Measurements from ENCODE around the gene ZDHHC19. TPM values are rescaled to one million over a fixed set of nuclear protein-coding genes. Genes with fewer than 3 reads are reported as not detected.

Gene ZDHHC19
- polyA plus RNA-seq, 1 donor (not counting 4 experiments of a cell fraction or from before 2014, with no cell fraction given): not detected

DNA sequence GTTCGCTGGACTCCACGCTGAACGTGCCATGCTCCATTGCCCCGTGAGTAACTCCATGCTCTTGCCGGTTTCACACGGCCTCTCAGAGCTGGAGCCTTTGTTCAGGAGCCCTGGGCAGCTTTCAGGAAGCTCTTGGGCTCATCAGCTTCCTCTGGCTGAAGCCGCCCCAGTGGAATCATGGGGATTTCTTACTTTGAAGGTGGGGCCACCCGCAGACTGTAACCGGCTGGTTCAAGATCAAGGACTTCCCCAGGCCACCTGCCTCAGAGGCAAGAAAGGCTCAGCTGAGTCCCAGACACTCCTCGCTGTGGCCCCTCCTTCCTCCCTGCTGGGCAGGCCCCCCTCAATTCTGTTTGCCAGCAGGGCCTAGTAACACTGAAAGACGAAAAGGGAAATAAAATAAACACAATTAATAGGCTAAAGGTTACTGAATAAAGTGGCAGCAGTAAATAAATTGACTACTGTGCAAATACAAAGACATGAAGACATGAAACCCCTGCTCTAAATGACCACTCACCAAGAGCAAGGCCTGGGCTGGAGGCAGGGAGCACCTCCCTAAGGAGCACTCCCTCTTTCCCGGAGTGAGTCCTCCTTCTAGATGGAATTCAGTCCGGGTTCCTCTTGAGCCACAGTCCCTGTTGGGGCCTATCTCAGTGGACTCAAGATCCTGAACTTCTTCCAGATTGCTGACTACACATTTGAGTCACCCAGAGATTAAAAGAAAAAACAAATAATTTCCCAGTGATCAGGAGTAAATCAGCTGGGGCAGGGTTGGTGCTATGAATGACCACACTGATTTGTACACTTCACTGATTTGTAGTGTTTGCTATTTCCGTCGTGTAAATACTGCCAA is 51.0 kb downstream of the ZDHHC19 start:
- no peak for FAIRE-seq
- H3K4me2 ChIP-seq (ENCODE audit: control insufficient read depth, extremely low read depth, insufficient read depth, low read depth, low read length): no peak overlapping the region
- dilution Hi-C loops (cut with MboI; ENCODE audit: extremely low pct_ligation_motif_present, low sequenced_read_pairs): no loop called here
- H3K4me3 ChIP-seq (ENCODE audit: control insufficient read depth in 2 of 3, extremely low read depth in 1 of 3, insufficient read depth in 2 of 3, low read depth in 1 of 3, low read length in 3 of 3): no peak overlapping the region
- no peaks in the 10 kb centered on the region for H3K79me2 ChIP-seq (ENCODE audit: control insufficient read depth, insufficient read depth, low read length)
- H4K20me1 ChIP-seq (ENCODE audit: control insufficient read depth, extremely low read depth, insufficient read depth, low read length): no peaks in the 10 kb centered on the region
- H3K27ac ChIP-seq (ENCODE audit: control insufficient read depth, insufficient read depth, low read length): no peak overlapping the region
- no peak overlapping the region for H3K9ac ChIP-seq (ENCODE audit: control insufficient read depth, extremely low read depth, insufficient read depth, low read length)
- no peaks in the 10 kb centered on the region for H3K27me3 ChIP-seq (ENCODE audit: control insufficient read depth, extremely low read depth, insufficient read depth, low read length)
- no peak for DNase-seq (ENCODE audit: low read depth, low spot score)
- no peaks in the 10 kb centered on the region for H3K4me1 ChIP-seq (ENCODE audit: control insufficient read depth, extremely low read depth, insufficient read depth, low read length)
- H3K9me1 ChIP-seq (ENCODE audit: control insufficient read depth, extremely low read depth, insufficient read depth, low read length): no peaks in the 10 kb centered on the region
- no peaks in the 10 kb centered on the region for H3K9me3 ChIP-seq (ENCODE audit: control insufficient read depth, low read depth, low read length)
- TF ChIP-seq EZH2 (IDR thresholded peaks at IDR 0.05; ENCODE audit: low read length): no peak
- TF ChIP-seq, protein P1, sequence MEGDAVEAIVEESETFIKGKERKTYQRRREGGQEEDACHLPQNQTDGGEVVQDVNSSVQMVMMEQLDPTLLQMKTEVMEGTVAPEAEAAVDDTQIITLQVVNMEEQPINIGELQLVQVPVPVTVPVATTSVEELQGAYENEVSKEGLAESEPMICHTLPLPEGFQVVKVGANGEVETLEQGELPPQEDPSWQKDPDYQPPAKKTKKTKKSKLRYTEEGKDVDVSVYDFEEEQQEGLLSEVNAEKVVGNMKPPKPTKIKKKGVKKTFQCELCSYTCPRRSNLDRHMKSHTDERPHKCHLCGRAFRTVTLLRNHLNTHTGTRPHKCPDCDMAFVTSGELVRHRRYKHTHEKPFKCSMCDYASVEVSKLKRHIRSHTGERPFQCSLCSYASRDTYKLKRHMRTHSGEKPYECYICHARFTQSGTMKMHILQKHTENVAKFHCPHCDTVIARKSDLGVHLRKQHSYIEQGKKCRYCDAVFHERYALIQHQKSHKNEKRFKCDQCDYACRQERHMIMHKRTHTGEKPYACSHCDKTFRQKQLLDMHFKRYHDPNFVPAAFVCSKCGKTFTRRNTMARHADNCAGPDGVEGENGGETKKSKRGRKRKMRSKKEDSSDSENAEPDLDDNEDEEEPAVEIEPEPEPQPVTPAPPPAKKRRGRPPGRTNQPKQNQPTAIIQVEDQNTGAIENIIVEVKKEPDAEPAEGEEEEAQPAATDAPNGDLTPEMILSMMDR (optimal IDR thresholded peaks at IDR 0.05 in 1 of 3, IDR thresholded peaks at IDR 0.05 in 1 of 3, conservative IDR thresholded peaks at IDR 0.05 in 1 of 3; ENCODE audit: extremely low read depth in 1 of 3, insufficient read depth in 2 of 3, low read length in 3 of 3): no peak
- H2AFZ ChIP-seq (ENCODE audit: control insufficient read depth, low read length): no peak overlapping the region
- H3K36me3 ChIP-seq (ENCODE audit: control insufficient read depth in 2 of 2, extremely low read depth in 1 of 2, insufficient read depth in 2 of 2, low read length in 2 of 2): no peaks in the 10 kb centered on the region

GRCh38 chr3:196159526-196159925 is 51.7 kb downstream of the ZDHHC19 start:
- no peaks in the 10 kb centered on the region for H3K4me1 ChIP-seq (ENCODE audit: control insufficient read depth, extremely low read depth, insufficient read depth, low read length)
- no peaks in the 10 kb centered on the region for H4K20me1 ChIP-seq (ENCODE audit: control insufficient read depth, extremely low read depth, insufficient read depth, low read length)
- H3K9me1 ChIP-seq (ENCODE audit: control insufficient read depth, extremely low read depth, insufficient read depth, low read length): no peaks in the 10 kb centered on the region
- TF ChIP-seq EZH2 (IDR thresholded peaks at IDR 0.05; ENCODE audit: low read length): no peak
- TF ChIP-seq, protein P1 (optimal IDR thresholded peaks at IDR 0.05 in 1 of 3, IDR thresholded peaks at IDR 0.05 in 1 of 3, conservative IDR thresholded peaks at IDR 0.05 in 1 of 3; ENCODE audit: extremely low read depth in 1 of 3, insufficient read depth in 2 of 3, low read length in 3 of 3): no peak
- H3K4me3 ChIP-seq (ENCODE audit: control insufficient read depth in 2 of 3, extremely low read depth in 1 of 3, insufficient read depth in 2 of 3, low read depth in 1 of 3, low read length in 3 of 3): no peak overlapping the region
- H2AFZ ChIP-seq (ENCODE audit: control insufficient read depth, low read length): no peak overlapping the region
- DNase-seq (ENCODE audit: low read depth, low spot score): no peak
- no peaks in the 10 kb centered on the region for H3K27me3 ChIP-seq (ENCODE audit: control insufficient read depth, extremely low read depth, insufficient read depth, low read length)
- H3K9me3 ChIP-seq (ENCODE audit: control insufficient read depth, low read depth, low read length): no peaks in the 10 kb centered on the region
- dilution Hi-C loops (cut with MboI; ENCODE audit: extremely low pct_ligation_motif_present, low sequenced_read_pairs): no loop called here
- no peaks in the 10 kb centered on the region for H3K79me2 ChIP-seq (ENCODE audit: control insufficient read depth, insufficient read depth, low read length)
- no peak overlapping the region for H3K4me2 ChIP-seq (ENCODE audit: control insufficient read depth, extremely low read depth, insufficient read depth, low read depth, low read length)
- no peak for FAIRE-seq
- no peak overlapping the region for H3K27ac ChIP-seq (ENCODE audit: control insufficient read depth, insufficient read depth, low read length)
- H3K36me3 ChIP-seq (ENCODE audit: control insufficient read depth in 2 of 2, extremely low read depth in 1 of 2, insufficient read depth in 2 of 2, low read length in 2 of 2): no peaks in the 10 kb centered on the region
- no peak overlapping the region for H3K9ac ChIP-seq (ENCODE audit: control insufficient read depth, extremely low read depth, insufficient read depth, low read length)

Data from keratinocyte (primary cell).